HG03565 (cell line): ENCODE measurements around the gene ERO1B.
"Not testable (repeated sequence)": the region's sequence is repeated elsewhere in the genome, so short reads cannot be mapped to it uniquely, and the experiment has no call there.

Experiments
- ATAC-seq: cut with Tn5 transposase; IDR thresholded peaks from one replicate; pipeline ENCODE4 v1.9.1; 2021; ENCODE audit warnings: mild to moderate bottlenecking, moderate library complexity; ENCODE audit not compliant: unreplicated experiment

ERO1B gene

GRCh38 chr1:236281654-236282424 is at the start of gene ERO1B:
Gene ERO1B (minus strand): TSS chr1:236281958. CDS start chr1:236281783, 175 bp downstream.
- ATAC-seq = peak; percentile 77

- not testable (repeated sequence) for ATAC-seq
Measured at GRCh38 chr1:236331412-236331811, 49.7 kb upstream of the ERO1B start.

GRCh38 chr1:236326432-236326831 is 44.7 kb upstream of the ERO1B start:
- no peak for ATAC-seq

- ATAC-seq = no peak
Measured at GRCh38 chr1:236325567-236325966, 43.8 kb upstream of the ERO1B start.

- ATAC-seq = no peak
Measured at GRCh38 chr1:236323819-236324411, 42.2 kb upstream of the ERO1B start.

GRCh38 chr1:236322566-236323409 is 41.0 kb upstream of the ERO1B start:
- no peak for ATAC-seq

GRCh38 chr1:236321101-236321500 is 39.3 kb upstream of the ERO1B start:
- no peak for ATAC-seq

- ATAC-seq = no peak
Measured at GRCh38 chr1:236320671-236321070, 38.9 kb upstream of the ERO1B start.

GRCh38 chr1:236320214-236320613 is 38.5 kb upstream of the ERO1B start:
- ATAC-seq = no peak

GRCh38 chr1:236316437-236316836 is 34.7 kb upstream of the ERO1B start:
- no peak for ATAC-seq

GRCh38 chr1:236315518-236315917 is 33.8 kb upstream of the ERO1B start:
- no peak for ATAC-seq

GRCh38 chr1:236315092-236315491 is 33.3 kb upstream of the ERO1B start:
- no peak for ATAC-seq

- not testable (repeated sequence) for ATAC-seq
Measured at GRCh38 chr1:236314050-236314449, 32.3 kb upstream of the ERO1B start.

- ATAC-seq = no peak
Measured at GRCh38 chr1:236313427-236313826, 31.7 kb upstream of the ERO1B start.

- no peak for ATAC-seq
Measured at GRCh38 chr1:236311040-236311439, 29.3 kb upstream of the ERO1B start.

GRCh38 chr1:236308827-236309226 is 27.1 kb upstream of the ERO1B start:
- no peak for ATAC-seq

- ATAC-seq = no peak
Measured at GRCh38 chr1:236307435-236307834, 25.7 kb upstream of the ERO1B start.

GRCh38 chr1:236304682-236305081 is 22.9 kb upstream of the ERO1B start:
- no peak for ATAC-seq

- ATAC-seq = no peak
Measured at GRCh38 chr1:236303675-236304074, 21.9 kb upstream of the ERO1B start.

GRCh38 chr1:236302941-236303340 is 21.2 kb upstream of the ERO1B start:
- ATAC-seq = no peak

- no peak for ATAC-seq
Measured at GRCh38 chr1:236301958-236302335, 20.2 kb upstream of the ERO1B start.
